Measurements from ENCODE around the gene MYZAP.

DNA sequence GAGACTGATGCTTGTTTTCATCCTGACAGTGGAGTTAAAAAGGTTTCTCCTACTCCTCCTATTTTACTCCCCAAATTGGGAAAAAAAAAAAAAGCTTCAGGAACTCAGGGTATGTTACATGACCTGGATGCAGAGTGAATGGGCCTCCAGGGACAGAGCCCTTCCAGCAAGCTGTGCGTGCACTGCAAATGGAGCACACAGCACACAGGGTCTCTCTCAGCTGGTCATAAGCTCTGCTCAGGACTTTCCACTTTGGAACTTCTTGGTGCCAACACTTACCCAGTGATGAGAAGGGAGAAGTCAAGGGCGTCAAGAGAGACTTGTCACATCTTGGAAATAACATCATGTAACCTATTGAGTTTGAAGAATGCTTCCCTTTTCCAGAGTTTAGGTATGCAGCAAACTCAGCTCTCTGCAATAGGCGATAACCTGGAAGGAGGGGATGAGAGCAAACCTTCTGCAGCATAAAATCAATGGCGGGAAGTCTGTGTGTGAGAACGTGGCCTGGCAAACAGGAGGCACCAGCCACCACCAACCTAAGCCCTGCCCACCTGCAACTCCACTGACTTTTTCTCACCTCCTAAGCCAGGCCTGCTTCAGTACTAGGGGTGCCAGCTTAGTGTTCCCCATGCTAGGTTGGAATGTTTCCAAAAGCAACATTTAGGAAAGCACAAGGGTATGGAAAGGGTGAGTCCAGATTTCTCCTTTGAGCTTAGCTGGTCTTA, 39.8 kb downstream of the MYZAP start:
- TF ChIP-seq, protein P1, sequence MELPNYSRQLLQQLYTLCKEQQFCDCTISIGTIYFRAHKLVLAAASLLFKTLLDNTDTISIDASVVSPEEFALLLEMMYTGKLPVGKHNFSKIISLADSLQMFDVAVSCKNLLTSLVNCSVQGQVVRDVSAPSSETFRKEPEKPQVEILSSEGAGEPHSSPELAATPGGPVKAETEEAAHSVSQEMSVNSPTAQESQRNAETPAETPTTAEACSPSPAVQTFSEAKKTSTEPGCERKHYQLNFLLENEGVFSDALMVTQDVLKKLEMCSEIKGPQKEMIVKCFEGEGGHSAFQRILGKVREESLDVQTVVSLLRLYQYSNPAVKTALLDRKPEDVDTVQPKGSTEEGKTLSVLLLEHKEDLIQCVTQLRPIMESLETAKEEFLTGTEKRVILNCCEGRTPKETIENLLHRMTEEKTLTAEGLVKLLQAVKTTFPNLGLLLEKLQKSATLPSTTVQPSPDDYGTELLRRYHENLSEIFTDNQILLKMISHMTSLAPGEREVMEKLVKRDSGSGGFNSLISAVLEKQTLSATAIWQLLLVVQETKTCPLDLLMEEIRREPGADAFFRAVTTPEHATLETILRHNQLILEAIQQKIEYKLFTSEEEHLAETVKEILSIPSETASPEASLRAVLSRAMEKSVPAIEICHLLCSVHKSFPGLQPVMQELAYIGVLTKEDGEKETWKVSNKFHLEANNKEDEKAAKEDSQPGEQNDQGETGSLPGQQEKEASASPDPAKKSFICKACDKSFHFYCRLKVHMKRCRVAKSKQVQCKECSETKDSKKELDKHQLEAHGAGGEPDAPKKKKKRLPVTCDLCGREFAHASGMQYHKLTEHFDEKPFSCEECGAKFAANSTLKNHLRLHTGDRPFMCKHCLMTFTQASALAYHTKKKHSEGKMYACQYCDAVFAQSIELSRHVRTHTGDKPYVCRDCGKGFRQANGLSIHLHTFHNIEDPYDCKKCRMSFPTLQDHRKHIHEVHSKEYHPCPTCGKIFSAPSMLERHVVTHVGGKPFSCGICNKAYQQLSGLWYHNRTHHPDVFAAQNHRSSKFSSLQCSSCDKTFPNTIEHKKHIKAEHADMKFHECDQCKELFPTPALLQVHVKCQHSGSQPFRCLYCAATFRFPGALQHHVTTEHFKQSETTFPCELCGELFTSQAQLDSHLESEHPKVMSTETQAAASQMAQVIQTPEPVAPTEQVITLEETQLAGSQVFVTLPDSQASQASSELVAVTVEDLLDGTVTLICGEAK (IDR thresholded peaks at IDR 0.05; ENCODE audit: borderline replicate concordance), result no peak
- no peak for TF ChIP-seq ESRRA (IDR thresholded peaks at IDR 0.05; ENCODE audit: low read length)

Measured in GM12878 (cell line).